HG02870 (cell line): Measurements from ENCODE around the gene NR1H4.
"Not testable (repeated sequence)": the region's sequence is repeated elsewhere in the genome, so short reads cannot be mapped to it uniquely, and the experiment has no call there.

Source experiments
- ATAC-seq: cut with Tn5 transposase; IDR thresholded peaks from one replicate; pipeline ENCODE4 v1.9.1; 2021; ENCODE audit warnings: mild to moderate bottlenecking, moderate library complexity; ENCODE audit not compliant: unreplicated experiment

Gene NR1H4

DNA sequence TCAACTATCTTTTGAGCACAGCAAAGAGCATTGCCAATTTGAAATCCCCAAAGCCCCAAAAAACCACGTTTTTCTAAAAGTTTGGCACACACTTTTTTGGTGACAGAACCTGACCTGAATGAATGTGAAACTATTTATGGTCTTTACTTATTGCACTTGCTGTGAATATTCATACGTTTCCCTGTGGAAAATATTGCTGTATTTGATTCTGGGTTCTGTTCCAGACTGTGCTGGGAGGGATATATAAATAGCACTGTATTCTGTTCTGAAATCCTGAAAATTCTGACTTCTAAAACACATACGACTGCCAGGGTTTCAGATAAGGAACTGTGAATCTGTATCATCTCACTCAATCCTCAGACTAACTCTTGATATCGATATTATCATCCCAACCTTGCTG is 35.1 kb downstream of the NR1H4 start:
- ATAC-seq = no peak

DNA sequence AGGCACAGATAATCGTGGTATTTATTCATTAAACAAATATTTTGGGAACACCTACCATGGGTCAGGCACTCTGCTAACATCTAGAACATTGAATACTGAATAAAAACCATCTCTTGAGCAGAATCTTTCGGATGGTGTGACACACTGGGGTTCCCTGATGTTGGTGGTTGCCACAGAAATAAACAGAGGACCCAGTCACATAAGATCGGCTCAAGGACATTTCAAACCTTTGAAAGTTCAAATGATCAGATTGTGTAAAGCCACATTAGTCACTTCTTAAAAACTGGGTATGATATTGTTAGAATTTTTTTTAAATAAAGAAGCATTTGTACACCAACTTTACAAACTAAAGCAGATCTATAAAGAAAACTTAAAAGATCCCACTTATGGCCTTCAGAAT is 39.0 kb downstream of the NR1H4 start:
- no peak for ATAC-seq

GRCh38 chr12:100515968-100516367 is 42.3 kb downstream of the NR1H4 start:
- ATAC-seq = no peak

- ATAC-seq = no peak
Observed at GRCh38 chr12:100518376-100518775, 44.7 kb downstream of the NR1H4 start.

DNA sequence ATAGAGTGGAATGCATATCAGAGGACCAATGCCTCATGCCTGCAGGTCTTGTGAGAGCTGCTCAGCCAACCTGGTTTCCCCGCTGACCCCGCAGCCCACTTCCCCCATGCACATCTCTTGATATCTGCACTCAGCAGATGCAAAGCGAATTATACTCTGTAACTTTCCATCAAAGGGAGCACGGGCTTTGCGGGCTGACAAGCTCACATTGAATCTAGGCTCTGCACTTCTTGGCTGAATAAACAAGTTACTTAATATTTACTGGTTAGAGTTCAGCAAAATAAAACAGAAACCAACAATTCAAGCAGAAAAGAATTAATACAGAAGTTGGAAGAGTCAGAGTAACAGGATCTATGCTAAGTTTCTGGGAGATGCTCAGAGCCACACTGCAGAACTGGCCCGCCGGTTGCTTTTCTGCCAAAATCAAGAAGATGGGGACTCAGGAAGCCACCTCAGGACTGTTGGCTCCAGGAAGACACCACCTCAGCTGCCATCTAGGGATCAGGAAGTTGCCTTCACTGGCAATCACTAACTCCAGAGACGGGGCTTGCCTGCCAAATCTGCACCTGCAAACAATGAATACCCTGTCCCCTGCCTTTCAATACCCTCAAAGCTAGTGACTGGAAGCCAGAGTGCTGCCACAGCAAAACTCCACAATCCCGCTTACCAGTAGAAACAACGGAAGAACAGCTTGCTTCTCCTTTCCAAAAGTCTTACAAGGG is 46.5 kb downstream of the NR1H4 start:
- ATAC-seq = no peak

DNA sequence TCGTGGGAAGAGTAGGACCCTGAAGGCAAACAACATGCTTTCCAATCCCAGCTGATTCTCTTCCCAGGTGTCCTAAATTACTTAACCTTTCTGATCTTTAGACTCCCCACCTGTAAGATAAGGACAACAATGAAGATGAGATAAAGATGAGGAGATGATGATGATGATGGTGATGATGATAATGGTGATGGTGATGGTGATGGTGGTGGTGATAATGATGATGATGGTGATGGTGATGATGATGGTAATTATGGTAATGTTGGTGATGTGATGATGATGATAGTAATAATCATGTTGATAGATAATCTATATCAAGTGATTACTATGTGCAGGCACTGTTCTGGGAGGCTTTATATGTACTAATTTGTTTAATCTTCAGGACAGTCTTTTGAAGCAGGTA is 48.3 kb downstream of the NR1H4 start:
- ATAC-seq = no peak

- ATAC-seq = no peak
Observed at GRCh38 chr12:100528034-100528433, 54.4 kb downstream of the NR1H4 start.

GRCh38 chr12:100528471-100529127 is 54.9 kb downstream of the NR1H4 start:
- no peak for ATAC-seq

GRCh38 chr12:100529756-100530350 is 56.2 kb downstream of the NR1H4 start:
- ATAC-seq = no peak

- ATAC-seq = no peak
Observed at GRCh38 chr12:100533376-100533775, 59.7 kb downstream of the NR1H4 start.

DNA sequence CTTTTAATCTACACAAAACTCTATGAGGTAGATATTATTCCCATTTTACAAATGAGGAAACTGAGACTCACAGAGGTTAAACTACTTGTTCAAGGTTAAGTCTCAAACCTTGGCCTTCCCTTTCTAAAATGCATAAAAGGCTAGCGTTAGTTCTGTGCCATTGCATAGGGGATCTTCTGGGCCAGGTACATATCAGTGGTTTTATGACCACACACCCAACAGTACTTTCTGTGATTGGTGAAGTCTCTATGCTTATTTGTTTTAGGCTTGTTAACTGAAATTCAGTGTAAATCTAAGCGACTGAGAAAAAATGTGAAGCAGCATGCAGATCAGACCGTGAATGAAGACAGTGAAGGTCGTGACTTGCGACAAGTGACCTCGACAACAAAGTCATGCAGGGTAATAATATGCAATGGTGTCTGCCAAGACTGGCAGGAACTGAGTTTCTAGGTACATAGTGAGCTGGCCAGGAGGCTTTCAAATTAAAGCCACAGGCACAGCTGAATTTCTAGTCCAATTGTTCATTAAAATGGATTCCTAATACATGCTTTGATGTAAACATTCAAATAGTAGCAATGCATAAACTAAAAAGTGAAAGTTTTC is 61.1 kb downstream of the NR1H4 start:
- ATAC-seq = no peak

- no peak for ATAC-seq
Observed at GRCh38 chr12:100539202-100539601, 65.5 kb downstream of the NR1H4 start.

DNA sequence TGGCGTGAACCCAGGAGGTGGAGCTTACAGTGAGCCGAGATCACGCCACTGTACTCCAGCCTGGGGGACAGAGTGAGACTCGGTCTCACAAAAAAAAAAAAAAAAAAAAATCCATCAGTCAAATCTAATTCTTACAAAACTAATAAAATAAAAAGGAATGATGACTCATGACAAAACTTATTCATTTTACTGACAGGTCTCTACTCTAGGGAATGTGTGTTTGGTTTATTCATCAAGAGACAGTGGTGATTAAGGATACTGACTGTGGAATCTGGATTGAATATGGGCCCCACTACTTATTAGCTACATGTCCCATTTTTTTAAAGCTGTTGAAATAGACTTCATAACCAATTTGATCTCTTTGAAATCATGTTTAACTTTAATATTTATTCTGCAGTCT is 70.5 kb downstream of the NR1H4 start:
- no peak for ATAC-seq

DNA sequence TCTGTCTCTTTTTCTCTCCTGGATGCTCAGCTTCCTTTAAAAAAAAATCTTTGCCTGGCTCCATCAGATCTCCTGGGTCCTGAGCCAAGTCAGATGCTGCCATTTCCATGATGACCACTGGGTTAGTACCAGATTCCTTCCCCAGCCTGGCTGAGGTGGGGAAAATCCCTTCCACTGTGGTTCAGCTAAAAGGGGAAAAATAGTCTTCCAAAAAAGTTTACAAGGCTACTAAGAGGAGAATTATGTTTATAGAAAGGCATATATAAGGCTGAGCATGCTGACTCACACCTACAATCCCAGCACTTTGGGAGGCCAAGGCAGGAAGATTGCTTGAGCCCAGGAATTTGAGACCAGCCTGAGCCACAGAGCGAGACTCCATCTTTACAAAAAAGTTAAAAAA is 71.4 kb downstream of the NR1H4 start:
- ATAC-seq = no peak

DNA sequence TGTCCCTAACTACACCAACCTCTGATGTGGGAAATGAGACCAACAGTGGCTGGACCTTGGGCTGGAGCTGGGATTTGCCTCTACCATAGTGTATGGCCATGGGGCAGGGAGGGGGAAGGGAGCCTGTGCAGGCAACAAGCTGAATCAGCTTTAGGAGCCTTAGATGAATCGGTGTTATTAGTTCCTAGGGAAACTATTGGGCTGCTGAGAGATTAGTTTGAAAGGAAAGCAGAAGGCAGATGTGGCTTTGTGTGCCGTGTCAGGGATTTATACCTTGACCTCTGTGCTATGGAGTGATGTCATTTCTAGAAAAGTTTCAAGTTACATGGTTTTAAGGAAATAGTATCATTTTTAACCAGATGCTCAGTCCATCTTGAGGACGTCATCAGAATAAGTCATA is 80.3 kb downstream of the NR1H4 start:
- no peak for ATAC-seq

DNA sequence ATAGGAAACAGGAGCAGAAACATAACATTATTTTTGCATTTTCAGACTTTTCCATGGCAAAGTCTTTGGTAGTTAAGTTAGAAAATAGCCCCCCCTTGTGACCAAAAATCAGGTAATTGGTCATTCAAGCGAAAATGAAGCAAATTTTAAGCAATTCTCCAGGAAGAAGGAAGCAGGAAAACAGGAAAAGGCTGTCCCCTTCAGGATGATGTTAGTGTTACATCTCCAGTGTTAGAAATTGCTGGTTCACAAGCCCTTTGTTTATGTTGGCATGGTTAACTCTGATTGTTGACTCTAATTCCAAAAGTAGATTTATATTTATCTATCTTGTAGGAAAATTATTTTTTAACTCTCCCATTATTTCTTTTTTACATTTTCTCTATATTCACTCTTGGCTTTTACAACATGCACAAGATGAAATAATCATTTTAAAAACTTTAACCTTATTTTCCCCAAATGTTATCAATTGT is 81.0 kb downstream of the NR1H4 start:
- ATAC-seq = no peak

GRCh38 chr12:100555722-100556121 is 82.1 kb downstream of the NR1H4 start:
- ATAC-seq = no peak

DNA sequence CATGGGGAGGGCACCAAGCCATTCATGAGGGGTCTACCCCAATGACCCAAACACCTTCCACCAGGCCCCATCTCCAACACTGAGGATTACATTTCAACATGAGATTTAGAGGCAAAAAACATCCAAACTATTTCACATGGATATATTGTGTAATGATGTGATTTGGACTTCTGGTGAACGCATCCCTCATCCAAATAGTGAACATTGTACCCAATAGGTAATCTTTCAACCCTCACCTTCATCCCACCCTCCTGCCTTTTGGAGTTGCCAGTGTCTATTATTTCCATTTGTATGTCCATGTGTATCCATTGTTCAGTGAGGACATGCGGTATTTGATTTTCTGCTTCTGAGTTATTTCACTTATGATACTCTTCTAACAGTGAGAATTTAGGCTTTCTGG is 83.7 kb downstream of the NR1H4 start:
- ATAC-seq = no peak

- not testable (repeated sequence) for ATAC-seq
Observed at GRCh38 chr12:100559261-100559660, 85.6 kb downstream of the NR1H4 start.

DNA sequence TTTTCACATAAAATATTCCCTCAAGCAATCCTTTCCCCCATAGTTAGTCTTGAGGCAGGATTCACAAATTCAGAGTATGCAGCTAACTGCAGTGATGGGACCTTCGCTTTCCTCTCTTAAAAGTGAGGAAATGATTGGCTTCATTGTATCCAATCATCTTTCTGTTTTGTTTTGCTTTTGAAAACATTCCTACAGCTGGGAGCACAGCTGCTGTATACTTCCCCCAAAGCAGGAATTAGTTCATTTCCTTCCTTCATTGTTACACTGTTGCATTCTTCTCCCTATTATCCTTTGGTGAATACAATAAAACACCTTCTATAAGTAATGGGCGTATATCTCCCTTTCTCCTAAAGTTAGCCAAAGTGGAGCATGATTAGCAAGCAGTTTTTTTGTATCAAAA is 90.4 kb downstream of the NR1H4 start:
- ATAC-seq = no peak

- ATAC-seq = no peak
Observed at GRCh38 chr12:100564905-100565467, 91.3 kb downstream of the NR1H4 start.
